Vagina (tissue), 2 donors: Measurements from ENCODE around the gene NBL1. TPM values are rescaled to one million over a fixed set of nuclear protein-coding genes. Genes with fewer than 3 reads are reported as not detected.

Experiments
- DNase-seq, 2 donors: peaks; one replicate each; pipeline ENCODE4 v3.0.0-alpha.2; 2017; ENCODE audit errors: extremely low spot score in 2 of 2
- H3K27ac ChIP-seq: fragments of 200-600 bp; sonication (generic); one replicate; pipeline ENCODE4 v1.5.1; 2019
- H3K27me3 ChIP-seq: fragments of 200-600 bp; sonication (generic); one replicate; pipeline ENCODE4 v1.5.1; 2019
- H3K36me3 ChIP-seq, 2 donors: fragments of 200-600 bp; sonication (generic); one replicate each; pipeline ENCODE4 v1.5.1; 2017 to 2019
- H3K4me1 ChIP-seq: fragments of 200-600 bp; sonication (generic); one replicate; pipeline ENCODE4 v1.5.1; 2019
- H3K4me3 ChIP-seq, 2 donors: fragments of 200-600 bp; sonication (generic); 1 replicate in 1 of 2; 2 replicates in 1 of 2; pipeline ENCODE4 v1.5.1; 2016 to 2019
- H3K9me3 ChIP-seq: fragments of 200-600 bp; sonication (generic); one replicate; pipeline ENCODE4 v1.5.1; 2019
- CTCF ChIP-seq, 3 experiments: fragments of 450-650 bp in 2 of 3; fragments of 200-600 bp in 1 of 3; sonication (generic) in 1 of 3; IDR thresholded peaks; one replicate each; pipeline ENCODE4 v1.5.1; 2017 to 2019; ENCODE audit warnings: antibody characterized with exemption in 3 of 3, mild to moderate bottlenecking in 2 of 3, moderate library complexity in 2 of 3
- POLR2A ChIP-seq, 2 donors: fragments of 450-650 bp; IDR thresholded peaks; one replicate each; pipeline ENCODE4 v1.6.1; 2017; ENCODE audit warnings: antibody characterized with exemption in 2 of 2, mild to moderate bottlenecking in 2 of 2, moderate library complexity in 2 of 2
- POLR2AphosphoS5 ChIP-seq, 2 donors: sonication (generic); formaldehyde crosslinking; IDR thresholded peaks; one replicate each; pipeline ENCODE4 v1.9.0; 2017; ENCODE audit warnings: antibody characterized with exemption in 2 of 2, mild to moderate bottlenecking in 2 of 2, low read depth in 1 of 2; ENCODE audit not compliant: insufficient read depth in 1 of 2
- intact Hi-C: fragments of 100-400 bp; cut with DNase I; formaldehyde crosslinking; loops from one replicate; pipeline ENCODE4 v1.15.1; 2023
- total RNA-seq: library from RNA; depleted of rRNA; stranded (reverse); fragments of >200 nt; gene quantifications from one replicate; pipeline ENCODE4 v1.2.3, GENCODE V29; 2016

NBL1 gene
- total RNA-seq, 1 donor from 2014 or later, result 148 TPM

GRCh38 chr1:19678931-19679453 lies 34.9 kb downstream of the NBL1 start:
- Histone ChIP-seq H3K4me1 (no peaks in the 10 kb centered on the region), H3K27me3 (no peaks in the 10 kb centered on the region), H3K36me3 (no peaks in the 10 kb centered on the region), H3K4me3 (no peak overlapping the region), H3K9me3 (no peaks in the 10 kb centered on the region), H3K27ac (no peak overlapping the region)
- intact Hi-C loops, result no loop called here
- DNase-seq, result no peak
- TF ChIP-seq CTCF (IDR thresholded peaks at IDR 0.05), result no peak
- TF ChIP-seq POLR2A (IDR thresholded peaks at IDR 0.05), result no peak
- TF ChIP-seq POLR2AphosphoS5 (IDR thresholded peaks at IDR 0.05; ENCODE audit: insufficient read depth in 1 of 2, low read depth in 1 of 2), result no peak

- no peak for DNase-seq
- intact Hi-C loops, result no loop called here
- Histone ChIP-seq H3K27ac (no peak overlapping the region), H3K4me3 (no peak overlapping the region), H3K9me3 (no peaks in the 10 kb centered on the region), H3K27me3 (no peaks in the 10 kb centered on the region), H3K36me3 (no peaks in the 10 kb centered on the region), H3K4me1 (no peaks in the 10 kb centered on the region)
- TF ChIP-seq POLR2AphosphoS5 (IDR thresholded peaks at IDR 0.05; ENCODE audit: insufficient read depth in 1 of 2, low read depth in 1 of 2) (no peak), CTCF (IDR thresholded peaks at IDR 0.05) (no peak), POLR2A (IDR thresholded peaks at IDR 0.05) (no peak)
Observed at GRCh38 chr1:19679691-19680090, 35.6 kb downstream of the NBL1 start.

- H3K4me3 ChIP-seq, result no peak overlapping the region
- no peaks in the 10 kb centered on the region for H3K4me1 ChIP-seq
- DNase-seq, result no peak
- no peak overlapping the region for H3K27ac ChIP-seq
- H3K27me3 ChIP-seq, result no peaks in the 10 kb centered on the region
- intact Hi-C loops, result no loop called here
- no peaks in the 10 kb centered on the region for H3K36me3 ChIP-seq
- no peak for TF ChIP-seq CTCF (IDR thresholded peaks at IDR 0.05)
- TF ChIP-seq POLR2AphosphoS5 (IDR thresholded peaks at IDR 0.05; ENCODE audit: insufficient read depth in 1 of 2, low read depth in 1 of 2), result no peak
- TF ChIP-seq POLR2A (IDR thresholded peaks at IDR 0.05), result no peak
- H3K9me3 ChIP-seq, result no peaks in the 10 kb centered on the region
Observed at GRCh38 chr1:19680644-19681043, 36.5 kb downstream of the NBL1 start.

GRCh38 chr1:19682257-19682656 lies 38.1 kb downstream of the NBL1 start:
- Histone ChIP-seq H3K36me3 (no peaks in the 10 kb centered on the region), H3K9me3 (no peaks in the 10 kb centered on the region), H3K4me3 (no peak overlapping the region), H3K27me3 (no peaks in the 10 kb centered on the region), H3K4me1 (no peaks in the 10 kb centered on the region), H3K27ac (no peak overlapping the region)
- no peak for TF ChIP-seq POLR2A (IDR thresholded peaks at IDR 0.05)
- no peak for TF ChIP-seq CTCF (IDR thresholded peaks at IDR 0.05)
- TF ChIP-seq POLR2AphosphoS5 (IDR thresholded peaks at IDR 0.05; ENCODE audit: insufficient read depth in 1 of 2, low read depth in 1 of 2), result no peak
- DNase-seq, result no peak
- intact Hi-C loops, result no loop called here

GRCh38 chr1:19682901-19683300 lies 38.8 kb downstream of the NBL1 start:
- intact Hi-C loops, result no loop called here
- TF ChIP-seq CTCF (IDR thresholded peaks at IDR 0.05), result no peak
- TF ChIP-seq POLR2A (IDR thresholded peaks at IDR 0.05), result no peak
- TF ChIP-seq POLR2AphosphoS5 (IDR thresholded peaks at IDR 0.05; ENCODE audit: insufficient read depth in 1 of 2, low read depth in 1 of 2), result no peak
- Histone ChIP-seq H3K27ac (no peak overlapping the region), H3K36me3 (no peaks in the 10 kb centered on the region), H3K9me3 (no peaks in the 10 kb centered on the region), H3K4me1 (no peaks in the 10 kb centered on the region), H3K4me3 (no peak overlapping the region), H3K27me3 (no peaks in the 10 kb centered on the region)
- no peak for DNase-seq
